ENCODE measurements around the gene FCHSD2.
"Not testable (repeated sequence)": the region's sequence is repeated elsewhere in the genome, so short reads cannot be mapped to it uniquely, and the experiment has no call there.

Gene FCHSD2

GRCh38 chr11:72791228-72791627 lies 350.9 kb downstream of the FCHSD2 start:
- intact Hi-C loops (cut with DNase I) = loop anchor here (5.0 to 10.0 kb wide), 2 partner anchors 44 to 206 kb away; no protein-coding TSS in a partner anchor
- DNase-seq = not testable (repeated sequence)

GRCh38 chr11:72789493-72790131 lies 352.5 kb downstream of the FCHSD2 start:
- peak in 8 of 10 donors; percentile 52 to 94 (median 72) for DNase-seq
- intact Hi-C loops (cut with DNase I) = loop anchor here (5.0 to 10.0 kb wide), 2 partner anchors 42 to 205 kb away; no protein-coding TSS in a partner anchor

GRCh38 chr11:72788241-72788640 lies 353.9 kb downstream of the FCHSD2 start:
- no peak for DNase-seq

GRCh38 chr11:72787216-72788104 lies 354.7 kb downstream of the FCHSD2 start:
- intact Hi-C loops (cut with DNase I) = no loop called here
- no peak for DNase-seq

More at GRCh38 chr11:72788241-72788640, 353.9 kb downstream of the FCHSD2 start:
- intact Hi-C loops (cut with DNase I) = no loop called here

Measured in posterior cingulate gyrus (tissue), 11 donors.